SJSA1 (cell line): Measurements from ENCODE around the gene MYCBPAP. TPM values are rescaled to one million over a fixed set of nuclear protein-coding genes. Genes with fewer than 3 reads are reported as not detected.
A peak's percentile ranks its signal among the peaks of the same experiment; 100 is the strongest.

Experiments
- DNase-seq, 2 experiments: peaks; one replicate each; pipeline ENCODE4 v3.0.0-alpha.2; 2015 to 2020; ENCODE audit warnings: low spot score in 2 of 2, low read depth in 1 of 2
- H3K27ac ChIP-seq: fragments of 250-450 bp; sonication (Bioruptor Pico); 2 replicates; pipeline ENCODE4 v1.5.1; 2020; ENCODE audit warnings: mild to moderate bottlenecking, moderate library complexity
- H3K27me3 ChIP-seq: fragments of 250-450 bp; sonication (Bioruptor Pico); replicated peaks from 2 replicates; pipeline ENCODE4 v1.5.1; 2020; ENCODE audit warnings: mild to moderate bottlenecking, moderate library complexity
- H3K36me3 ChIP-seq: fragments of 250-450 bp; sonication (Bioruptor Pico); 2 replicates; pipeline ENCODE4 v1.5.1; 2020; ENCODE audit warnings: mild to moderate bottlenecking
- H3K4me1 ChIP-seq: fragments of 250-450 bp; sonication (Bioruptor Pico); replicated peaks from 2 replicates; pipeline ENCODE4 v1.6.1; 2021; ENCODE audit warnings: mild to moderate bottlenecking
- H3K4me3 ChIP-seq: fragments of 250-450 bp; sonication (Bioruptor Pico); 2 replicates; pipeline ENCODE4 v1.5.1; 2020; ENCODE audit warnings: mild to moderate bottlenecking
- H3K9me3 ChIP-seq: fragments of 250-450 bp; sonication (Bioruptor Pico); replicated peaks from 2 replicates; pipeline ENCODE4 v1.5.1; 2020; ENCODE audit warnings: mild to moderate bottlenecking
- total RNA-seq: library from RNA; depleted of rRNA; stranded (reverse); fragments of >200 nt; shearing (Covaris generic); gene quantifications from 2 replicates; pipeline ENCODE4 v1.2.3, GENCODE V29; 2014

Gene MYCBPAP
- total RNA-seq, 1 experiment from 2014 or later, result not detected

GRCh38 chr17:50487213-50488096 is 20.8 kb upstream of the MYCBPAP start:
- Histone ChIP-seq H3K27me3 (no peaks in the 10 kb centered on the region), H3K36me3 (peaks cover 15% of the 10 kb centered on the region), H3K4me1 (peaks cover 4% of the 10 kb centered on the region), H3K9me3 (no peaks in the 10 kb centered on the region), H3K4me3 (no peak overlapping the region), H3K27ac (no peak overlapping the region)
- DNase-seq, result no peak

- H3K27me3 ChIP-seq, result no peaks in the 10 kb centered on the region
- H3K36me3 ChIP-seq, result peaks cover 8% of the 10 kb centered on the region
Observed at GRCh38 chr17:50488880-50489279, 19.4 kb upstream of the MYCBPAP start.

GRCh38 chr17:50491505-50491904 is 16.7 kb upstream of the MYCBPAP start:
- no peak overlapping the region for H3K27ac ChIP-seq
- H3K9me3 ChIP-seq, result no peaks in the 10 kb centered on the region
- H3K27me3 ChIP-seq, result no peaks in the 10 kb centered on the region
- peaks cover 5% of the 10 kb centered on the region; the same call in 1 of the 2 replicates for H3K4me1 ChIP-seq
- no peak overlapping the region for H3K4me3 ChIP-seq
- no peak for DNase-seq
- H3K36me3 ChIP-seq, result no peaks in the 10 kb centered on the region

More at GRCh38 chr17:50488880-50489279, 19.4 kb upstream of the MYCBPAP start:
- H3K9me3 ChIP-seq, result no peaks in the 10 kb centered on the region
- H3K4me1 ChIP-seq, result no peaks in the 10 kb centered on the region
- H3K4me3 ChIP-seq, result no peak overlapping the region
- no peak for DNase-seq
- no peak overlapping the region for H3K27ac ChIP-seq

- no peaks in the 10 kb centered on the region for H3K27me3 ChIP-seq
- no peaks in the 10 kb centered on the region for H3K36me3 ChIP-seq
- no peak overlapping the region for H3K4me3 ChIP-seq
- H3K27ac ChIP-seq, result no peak overlapping the region
- DNase-seq, result no peak
- H3K4me1 ChIP-seq, result peaks cover 5% of the 10 kb centered on the region; the same call in 1 of the 2 replicates
- no peaks in the 10 kb centered on the region for H3K9me3 ChIP-seq
Observed at GRCh38 chr17:50492214-50492613, 16.0 kb upstream of the MYCBPAP start.

GRCh38 chr17:50493744-50494143 is 14.5 kb upstream of the MYCBPAP start:
- no peaks in the 10 kb centered on the region for H3K36me3 ChIP-seq
- H3K27me3 ChIP-seq, result no peaks in the 10 kb centered on the region
- no peaks in the 10 kb centered on the region for H3K9me3 ChIP-seq
- no peak for DNase-seq
- no peak overlapping the region for H3K4me3 ChIP-seq
- no peak overlapping the region for H3K27ac ChIP-seq
- H3K4me1 ChIP-seq, result peaks cover 5% of the 10 kb centered on the region; the same call in 1 of the 2 replicates

- Histone ChIP-seq H3K27me3 (no peaks in the 10 kb centered on the region), H3K4me1 (peaks cover 5% of the 10 kb centered on the region; the same call in 1 of the 2 replicates), H3K27ac (no peak overlapping the region), H3K4me3 (no peak overlapping the region), H3K36me3 (no peaks in the 10 kb centered on the region), H3K9me3 (no peaks in the 10 kb centered on the region)
- DNase-seq, result no peak
Observed at GRCh38 chr17:50495217-50495823, 12.9 kb upstream of the MYCBPAP start.

GRCh38 chr17:50495918-50496317 is 12.3 kb upstream of the MYCBPAP start:
- H3K27ac ChIP-seq, result no peak overlapping the region
- no peaks in the 10 kb centered on the region for H3K9me3 ChIP-seq
- no peak overlapping the region for H3K4me3 ChIP-seq
- peaks cover 5% of the 10 kb centered on the region; the same call in 1 of the 2 replicates for H3K4me1 ChIP-seq
- no peaks in the 10 kb centered on the region for H3K36me3 ChIP-seq
- H3K27me3 ChIP-seq, result no peaks in the 10 kb centered on the region
- DNase-seq, result peak; percentile 35 to 71

- Histone ChIP-seq H3K27me3 (no peaks in the 10 kb centered on the region), H3K27ac (no peak overlapping the region), H3K9me3 (no peaks in the 10 kb centered on the region), H3K36me3 (no peaks in the 10 kb centered on the region), H3K4me1 (peaks cover 5% of the 10 kb centered on the region; the same call in 1 of the 2 replicates), H3K4me3 (no peak overlapping the region)
- DNase-seq, result no peak
Observed at GRCh38 chr17:50498021-50498874, 10.0 kb upstream of the MYCBPAP start.

GRCh38 chr17:50499270-50499669 is 9.0 kb upstream of the MYCBPAP start:
- peaks cover 5% of the 10 kb centered on the region; the same call in 1 of the 2 replicates for H3K4me1 ChIP-seq
- no peak overlapping the region for H3K4me3 ChIP-seq
- H3K9me3 ChIP-seq, result no peaks in the 10 kb centered on the region
- no peak overlapping the region for H3K27ac ChIP-seq
- no peaks in the 10 kb centered on the region for H3K27me3 ChIP-seq
- DNase-seq, result no peak
- H3K36me3 ChIP-seq, result no peaks in the 10 kb centered on the region

- no peak overlapping the region for H3K4me3 ChIP-seq
- H3K27me3 ChIP-seq, result no peaks in the 10 kb centered on the region
Observed at GRCh38 chr17:50499721-50500120, 8.5 kb upstream of the MYCBPAP start.

GRCh38 chr17:50501054-50501453 is 7.2 kb upstream of the MYCBPAP start:
- no peak for DNase-seq
- no peak overlapping the region for H3K27ac ChIP-seq
- no peaks in the 10 kb centered on the region for H3K9me3 ChIP-seq
- no peaks in the 10 kb centered on the region for H3K36me3 ChIP-seq
- peaks cover 1% of the 10 kb centered on the region; the same call in 1 of the 2 replicates for H3K4me1 ChIP-seq
- no peaks in the 10 kb centered on the region for H3K27me3 ChIP-seq
- no peak overlapping the region for H3K4me3 ChIP-seq

More at GRCh38 chr17:50499721-50500120, 8.5 kb upstream of the MYCBPAP start:
- no peak for DNase-seq
- Histone ChIP-seq H3K27ac (no peak overlapping the region), H3K9me3 (no peaks in the 10 kb centered on the region), H3K4me1 (peaks cover 5% of the 10 kb centered on the region; the same call in 1 of the 2 replicates), H3K36me3 (no peaks in the 10 kb centered on the region)

- Histone ChIP-seq H3K36me3 (no peaks in the 10 kb centered on the region), H3K4me3 (no peak overlapping the region), H3K27me3 (peaks cover 8% of the 10 kb centered on the region; the same call in 1 of the 2 replicates), H3K4me1 (no peaks in the 10 kb centered on the region), H3K27ac (no peak overlapping the region), H3K9me3 (no peaks in the 10 kb centered on the region)
- no peak for DNase-seq
Observed at GRCh38 chr17:50502301-50502990, 5.8 kb upstream of the MYCBPAP start.

GRCh38 chr17:50505591-50506130 is 2.6 kb upstream of the MYCBPAP start:
- H3K27ac ChIP-seq, result no peak overlapping the region
- H3K36me3 ChIP-seq, result no peaks in the 10 kb centered on the region
- no peak overlapping the region for H3K4me3 ChIP-seq
- peaks cover 9% of the 10 kb centered on the region for H3K4me1 ChIP-seq
- H3K9me3 ChIP-seq, result no peaks in the 10 kb centered on the region
- DNase-seq, result no peak
- peaks cover 12% of the 10 kb centered on the region; the same call in 1 of the 2 replicates for H3K27me3 ChIP-seq
